Lung (tissue), 12 donors: ENCODE results near the gene TRAPPC2. TPM values are rescaled to one million over a fixed set of nuclear protein-coding genes. Genes with fewer than 3 reads are reported as not detected.
"Not testable (repeated sequence)": the region's sequence is repeated elsewhere in the genome, so short reads cannot be mapped to it uniquely, and the experiment has no call there.

Source experiments
- ATAC-seq: fragments of 200-7000 bp; cut with Tn5 transposase; one replicate; pipeline ENCODE4 v1.9.1; 2020; ENCODE audit warnings: moderate number of reproducible peaks; ENCODE audit not compliant: insufficient read depth, low FRiP score
- DNase-seq, 3 donors: peaks; one replicate each; pipeline ENCODE4 v3.0.0-alpha.2; 2013 to 2017
- H3K27ac ChIP-seq, 2 donors: one replicate each; pipeline ENCODE4 v1.5.1; 2013; ENCODE audit warnings: mild to moderate bottlenecking in 2 of 2, moderate library complexity in 2 of 2, control low read depth in 1 of 2, inconsistent platforms in 1 of 2, low read depth in 1 of 2, low read length in 1 of 2
- H3K27me3 ChIP-seq, 3 donors: one replicate each; pipeline ENCODE4 v1.5.1; 2013; ENCODE audit warnings: low read length in 2 of 3; ENCODE audit not compliant: control insufficient read depth in 3 of 3, insufficient read depth in 3 of 3
- H3K36me3 ChIP-seq, 4 donors: one replicate each; pipeline ENCODE4 v1.5.1; 2013; ENCODE audit warnings: low read length in 4 of 4, mild to moderate bottlenecking in 1 of 4, moderate library complexity in 1 of 4; ENCODE audit not compliant: control insufficient read depth in 4 of 4, insufficient read depth in 4 of 4
- H3K4me1 ChIP-seq, 5 donors: one replicate each; pipeline ENCODE4 v1.5.1; 2013; ENCODE audit warnings: low read length in 5 of 5, mild to moderate bottlenecking in 2 of 5, moderate library complexity in 1 of 5; ENCODE audit not compliant: control insufficient read depth in 5 of 5, insufficient read depth in 5 of 5
- H3K4me3 ChIP-seq: one replicate; pipeline ENCODE4 v1.5.1; 2013; ENCODE audit warnings: mild to moderate bottlenecking, control low read depth, moderate library complexity
- H3K9ac ChIP-seq, 2 donors: one replicate each; pipeline ENCODE4 v1.5.1; 2013; ENCODE audit warnings: low read length in 2 of 2, control low read depth in 1 of 2; ENCODE audit not compliant: insufficient read depth in 1 of 2
- H3K9me3 ChIP-seq, 4 donors: one replicate each; pipeline ENCODE4 v1.5.1; 2013; ENCODE audit warnings: low read length in 3 of 4, mild to moderate bottlenecking in 1 of 4, moderate library complexity in 1 of 4; ENCODE audit not compliant: control insufficient read depth in 4 of 4, insufficient read depth in 3 of 4
- WGBS, 2 donors: extraction: QIAGEN DNeasy Blood & Tissue Kit; methylation state at CpG; one replicate each; pipeline ENCODE4 v1.1.7; 2013; 5-methylcytosine and 5-hydroxymethylcytosine counted together
- polyA plus RNA-seq, 2 donors: library from polyadenylated mRNA; stranded (reverse); fragments of 200-250 nt; gene quantifications; one replicate each; pipeline ENCODE4 v1.2.1, GENCODE V29; 2013
- total RNA-seq, 2 donors: library from RNA; depleted of rRNA in 1 of 2; stranded (reverse); fragments of >200 nt in 1 of 2; gene quantifications; one replicate each; pipeline ENCODE4 v1.2.1, GENCODE V29; 2014 to 2021
- TF ChIP-seq, protein P1 (sequence below): IDR thresholded peaks from 2 replicates; pipeline ENCODE4 v1.5.1; 2012; ENCODE audit warnings: mild to moderate bottlenecking; ENCODE audit errors: control extremely low read depth, extremely low read depth
- donor health status: control.
- donor health status: control.
- donor health status: Bipolar disorder and iron deficiency.
- donor health status: healthy.
- donor health status: DM: yes; HTN: yes; CAD: no.

TRAPPC2 gene
- total and polyA plus RNA-seq, 4 donors: 4.7 to 32.6 (median 10.5) TPM

- 76 to 91% methylated on average over 7 of the region's 7 CpGs for WGBS, 2 donors
These were observed 52.8 kb downstream of the TRAPPC2 start for GRCh38 chrX:13681595-13681994.

DNA sequence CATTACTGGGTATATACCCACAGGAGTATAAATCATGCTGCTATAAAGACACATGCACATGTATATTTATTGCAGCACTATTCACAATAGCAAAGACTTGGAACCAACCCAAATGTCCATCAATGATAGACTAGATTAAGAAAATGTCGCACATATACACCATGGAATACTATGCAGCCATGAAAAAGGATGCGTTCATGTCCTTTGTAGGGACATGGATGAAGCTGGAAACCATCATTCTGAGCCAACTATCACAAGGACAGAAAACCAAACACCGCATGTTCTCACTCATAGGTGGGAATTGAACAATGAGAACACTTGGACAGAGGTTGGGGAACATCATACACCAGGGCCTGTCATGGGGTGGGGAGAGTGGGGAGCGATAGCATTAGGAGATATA lies 54.7 kb downstream of the TRAPPC2 start:
- H3K27me3 ChIP-seq: peaks cover 0 to 33% (median 11%) of the 10 kb centered on the region in 3 donors
- H3K36me3 ChIP-seq, H3K27ac ChIP-seq, H3K9me3 ChIP-seq, ATAC-seq, H3K4me1 ChIP-seq, DNase-seq, H3K9ac ChIP-seq, H3K4me3 ChIP-seq: not testable (repeated sequence)
- WGBS, 2 donors: 93 to 100% methylated on average over 4 of the region's 4 CpGs

More at GRCh38 chrX:13681595-13681994, 52.8 kb downstream of the TRAPPC2 start:
- no peaks in the 10 kb centered on the region for H3K36me3 ChIP-seq
- H3K27ac ChIP-seq: no peak overlapping the region
- TF ChIP-seq, protein P1, sequence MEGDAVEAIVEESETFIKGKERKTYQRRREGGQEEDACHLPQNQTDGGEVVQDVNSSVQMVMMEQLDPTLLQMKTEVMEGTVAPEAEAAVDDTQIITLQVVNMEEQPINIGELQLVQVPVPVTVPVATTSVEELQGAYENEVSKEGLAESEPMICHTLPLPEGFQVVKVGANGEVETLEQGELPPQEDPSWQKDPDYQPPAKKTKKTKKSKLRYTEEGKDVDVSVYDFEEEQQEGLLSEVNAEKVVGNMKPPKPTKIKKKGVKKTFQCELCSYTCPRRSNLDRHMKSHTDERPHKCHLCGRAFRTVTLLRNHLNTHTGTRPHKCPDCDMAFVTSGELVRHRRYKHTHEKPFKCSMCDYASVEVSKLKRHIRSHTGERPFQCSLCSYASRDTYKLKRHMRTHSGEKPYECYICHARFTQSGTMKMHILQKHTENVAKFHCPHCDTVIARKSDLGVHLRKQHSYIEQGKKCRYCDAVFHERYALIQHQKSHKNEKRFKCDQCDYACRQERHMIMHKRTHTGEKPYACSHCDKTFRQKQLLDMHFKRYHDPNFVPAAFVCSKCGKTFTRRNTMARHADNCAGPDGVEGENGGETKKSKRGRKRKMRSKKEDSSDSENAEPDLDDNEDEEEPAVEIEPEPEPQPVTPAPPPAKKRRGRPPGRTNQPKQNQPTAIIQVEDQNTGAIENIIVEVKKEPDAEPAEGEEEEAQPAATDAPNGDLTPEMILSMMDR: no peak
- peaks cover 0 to 36% (median 21%) of the 10 kb centered on the region in 3 donors for H3K27me3 ChIP-seq
- DNase-seq (no peak), ATAC-seq (no peak)
- no peaks in the 10 kb centered on the region for H3K4me1 ChIP-seq
- H3K4me3 ChIP-seq: no peak overlapping the region
- H3K9me3 ChIP-seq: no peaks in the 10 kb centered on the region
- no peak overlapping the region for H3K9ac ChIP-seq

- DNase-seq (no peak), ATAC-seq (no peak)
- Histone ChIP-seq H3K9ac (no peak overlapping the region), H3K9me3 (peaks cover 0 to 1% (median 0%) of the 10 kb centered on the region in 4 donors), H3K27ac (no peak overlapping the region), H3K36me3 (peaks cover 0 to 4% (median 0%) of the 10 kb centered on the region in 4 donors), H3K27me3 (peaks cover 0 to 36% (median 5%) of the 10 kb centered on the region in 3 donors), H3K4me3 (no peak overlapping the region), H3K4me1 (no peaks in the 10 kb centered on the region)
- TF ChIP-seq, protein P1: no peak
These were observed 57.5 kb downstream of the TRAPPC2 start for GRCh38 chrX:13676885-13677284.

DNA sequence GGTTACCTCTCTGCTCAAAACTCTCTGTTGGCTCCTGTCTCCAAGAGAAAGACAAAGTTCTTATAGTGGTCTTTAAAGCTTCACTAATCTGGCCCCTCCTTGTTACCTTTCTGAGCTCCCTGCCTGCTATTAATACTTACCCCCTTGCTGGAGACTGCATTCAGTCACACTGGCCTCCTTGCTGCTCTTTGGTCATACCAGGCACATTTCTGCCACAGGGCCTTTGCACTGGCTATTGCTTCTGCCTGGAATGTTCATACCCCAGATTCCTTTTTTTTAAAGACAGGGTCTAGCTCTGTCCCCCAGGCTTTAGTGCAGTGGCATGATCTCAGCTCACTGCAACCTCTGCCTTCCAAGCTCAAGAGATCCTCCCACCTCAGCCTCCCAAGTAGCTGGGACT lies 61.4 kb downstream of the TRAPPC2 start:
- H3K27ac ChIP-seq: no peak overlapping the region
- no peak overlapping the region for H3K4me3 ChIP-seq
- no peak for ATAC-seq
- no peak for DNase-seq
- H3K9me3 ChIP-seq: peaks cover 0 to 1% (median 0%) of the 10 kb centered on the region in 4 donors
- peaks cover 0 to 29% (median 5%) of the 10 kb centered on the region in 3 donors for H3K27me3 ChIP-seq
- H3K36me3 ChIP-seq: peaks cover 0 to 4% (median 0%) of the 10 kb centered on the region in 4 donors
- no peak overlapping the region for H3K9ac ChIP-seq
- H3K4me1 ChIP-seq: no peaks in the 10 kb centered on the region
- TF ChIP-seq, protein P1: no peak
